Loucy (cell line): ENCODE data around the gene ZNF598.

Experiments
- CTCF ChIP-seq: fragments of 200-600 bp; sonication (generic); conservative IDR thresholded peaks from 2 replicates; pipeline ENCODE4 v1.5.1; 2014; ENCODE audit warnings: mild to moderate bottlenecking, antibody characterized with exemption, low read length
- EZH2phosphoT487 ChIP-seq: fragments of 200-600 bp; IDR thresholded peaks from 2 replicates; pipeline ENCODE4 v1.6.1; 2018; ENCODE audit warnings: antibody characterized with exemption, mild to moderate bottlenecking, moderate library complexity, borderline replicate concordance

- no peak for TF ChIP-seq CTCF
- no peak for TF ChIP-seq EZH2phosphoT487
Measured at GRCh38 chr16:2053897-2054296, 44.3 kb upstream of the ZNF598 start.
